IPS-18c (cell line): ENCODE measurements around the gene LY6G5B.

Experiments used
- H3K4me3 ChIP-seq: 2 replicates; pipeline ENCODE4 v1.7.0; 2013; ENCODE audit warnings: low read depth, mild to moderate bottlenecking, low read length, moderate library complexity; ENCODE audit not compliant: insufficient read depth
- H3K9me3 ChIP-seq: one replicate; pipeline ENCODE4 v1.6.1; 2013; ENCODE audit warnings: mild to moderate bottlenecking, low read length, moderate library complexity; ENCODE audit not compliant: control insufficient read depth, insufficient read depth

The LY6G5B gene

DNA sequence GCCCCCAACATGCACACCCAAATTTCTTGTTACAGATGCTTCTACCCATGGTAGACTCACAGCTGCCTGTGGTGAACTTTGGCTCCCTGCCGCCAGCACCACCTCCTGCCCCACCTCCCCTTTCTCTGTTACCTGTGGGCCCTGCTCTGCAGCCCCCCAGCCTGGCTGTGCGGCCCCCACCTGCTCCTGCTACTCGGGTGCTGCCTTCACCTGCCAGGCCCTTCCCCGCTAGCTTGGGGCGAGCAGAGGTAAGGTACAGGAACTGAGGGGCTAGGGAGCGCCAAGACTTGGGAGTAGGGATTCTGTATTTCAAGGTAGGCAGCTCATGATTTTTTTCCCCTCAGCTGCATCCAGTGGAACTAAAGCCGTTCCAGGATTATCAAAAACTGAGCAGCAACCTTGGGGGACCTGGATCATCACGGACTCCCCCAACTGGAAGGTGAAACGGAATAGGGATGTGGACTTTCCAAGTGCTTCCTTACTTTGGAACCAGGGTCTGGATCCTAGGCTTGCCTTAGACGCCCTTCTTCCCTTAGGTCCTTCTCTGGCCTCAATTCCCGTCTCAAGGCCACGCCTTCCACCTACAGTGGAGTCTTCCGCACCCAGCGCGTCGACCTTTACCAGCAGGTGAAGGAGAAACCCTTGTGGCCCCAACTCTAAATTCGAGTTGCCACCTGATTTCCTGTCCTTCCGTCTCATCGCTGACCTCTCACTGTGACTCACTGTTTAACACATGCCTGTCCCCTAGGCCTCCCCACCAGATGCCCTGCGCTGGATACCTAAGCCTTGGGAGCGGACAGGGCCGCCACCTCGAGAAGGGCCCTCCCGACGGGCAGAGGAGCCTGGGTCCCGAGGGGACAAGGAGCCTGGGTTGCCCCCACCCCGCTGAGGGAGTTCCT lies 32.8 kb upstream of the LY6G5B start:
- H3K9me3 ChIP-seq, result no peaks in the 10 kb centered on the region
- H3K4me3 ChIP-seq, result no peak overlapping the region

DNA sequence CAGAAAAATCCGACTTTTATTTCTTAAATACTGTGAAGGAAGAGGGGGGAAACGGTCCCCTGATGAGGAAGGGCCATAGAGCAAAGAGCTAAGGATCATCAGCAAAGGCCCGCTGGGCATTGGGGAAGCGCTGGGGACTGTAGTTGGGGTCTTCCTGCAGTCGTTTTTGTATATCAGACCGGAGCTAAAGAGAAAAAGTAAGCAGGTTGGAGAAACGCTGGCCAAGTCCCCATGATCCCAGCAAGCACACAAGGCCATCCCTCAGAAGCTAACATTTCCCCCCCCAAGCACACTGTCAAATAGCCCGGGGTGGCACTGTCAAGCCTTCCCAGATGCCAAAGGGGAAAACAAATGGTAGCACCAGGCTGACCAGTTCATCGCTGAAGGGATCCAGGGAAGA lies 30.7 kb upstream of the LY6G5B start:
- no peaks in the 10 kb centered on the region for H3K9me3 ChIP-seq
- H3K4me3 ChIP-seq, result no peak overlapping the region

DNA sequence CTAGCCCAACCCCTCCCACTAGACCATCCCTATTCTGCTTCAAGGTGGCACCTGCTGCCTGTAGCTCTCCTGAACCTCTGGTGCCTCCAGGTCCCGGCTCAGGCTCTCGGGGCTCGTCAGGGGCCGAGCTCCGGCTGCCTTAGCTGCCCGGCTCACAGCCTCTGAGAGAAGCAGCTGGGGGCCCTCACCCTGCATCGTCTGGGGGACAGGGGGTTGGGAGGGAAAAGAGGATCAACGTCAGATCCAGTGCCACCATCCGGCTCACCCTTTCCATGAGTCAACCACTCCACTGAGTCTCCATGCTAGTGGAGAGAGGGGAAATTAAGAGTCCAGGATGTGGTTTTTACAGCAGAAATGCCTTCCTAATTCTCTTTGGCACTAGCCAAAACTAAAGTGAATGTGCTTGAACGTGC lies 30.3 kb upstream of the LY6G5B start:
- Histone ChIP-seq H3K4me3 (no peak overlapping the region), H3K9me3 (no peaks in the 10 kb centered on the region)

DNA sequence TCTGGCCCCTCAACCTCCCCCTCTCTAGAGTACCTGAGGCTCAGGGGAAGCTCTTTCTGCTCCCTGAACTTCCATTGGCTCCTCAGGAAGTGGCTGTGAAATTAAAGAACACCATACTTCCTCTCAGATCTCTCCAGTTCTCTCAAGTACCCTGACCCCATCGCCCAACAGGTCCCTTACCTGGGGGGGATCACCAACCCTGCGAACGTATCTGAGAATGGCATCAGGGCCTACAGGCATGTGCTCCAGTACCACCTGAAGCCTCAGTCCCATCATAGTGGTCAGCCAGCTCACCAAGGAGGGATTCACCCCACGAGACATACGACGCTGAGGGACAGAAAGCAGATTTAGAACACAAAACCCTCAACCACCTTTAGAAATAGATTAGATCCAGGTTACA lies 29.2 kb upstream of the LY6G5B start:
- Histone ChIP-seq H3K4me3 (no peak overlapping the region), H3K9me3 (no peaks in the 10 kb centered on the region)

DNA sequence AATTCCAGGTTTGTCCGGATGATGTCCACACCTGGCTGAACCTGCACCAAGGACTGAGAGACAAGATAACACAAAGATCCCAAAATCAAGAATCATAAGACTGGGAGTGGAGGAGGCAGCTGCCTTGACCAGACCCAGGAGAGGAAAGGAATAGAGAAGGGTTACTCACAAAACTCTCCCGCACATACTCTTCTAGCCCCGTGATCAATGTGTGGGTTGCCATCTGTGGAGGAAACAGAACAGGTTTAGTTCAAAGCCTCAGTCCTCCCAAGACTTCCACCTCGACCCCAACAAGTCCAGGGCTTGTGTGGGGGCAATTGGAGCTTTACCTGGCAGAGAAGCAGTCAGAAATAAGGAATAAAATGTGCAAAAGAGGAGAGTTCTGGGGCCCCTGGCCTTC lies 28.4 kb upstream of the LY6G5B start:
- Histone ChIP-seq H3K9me3 (no peaks in the 10 kb centered on the region), H3K4me3 (no peak overlapping the region)

DNA sequence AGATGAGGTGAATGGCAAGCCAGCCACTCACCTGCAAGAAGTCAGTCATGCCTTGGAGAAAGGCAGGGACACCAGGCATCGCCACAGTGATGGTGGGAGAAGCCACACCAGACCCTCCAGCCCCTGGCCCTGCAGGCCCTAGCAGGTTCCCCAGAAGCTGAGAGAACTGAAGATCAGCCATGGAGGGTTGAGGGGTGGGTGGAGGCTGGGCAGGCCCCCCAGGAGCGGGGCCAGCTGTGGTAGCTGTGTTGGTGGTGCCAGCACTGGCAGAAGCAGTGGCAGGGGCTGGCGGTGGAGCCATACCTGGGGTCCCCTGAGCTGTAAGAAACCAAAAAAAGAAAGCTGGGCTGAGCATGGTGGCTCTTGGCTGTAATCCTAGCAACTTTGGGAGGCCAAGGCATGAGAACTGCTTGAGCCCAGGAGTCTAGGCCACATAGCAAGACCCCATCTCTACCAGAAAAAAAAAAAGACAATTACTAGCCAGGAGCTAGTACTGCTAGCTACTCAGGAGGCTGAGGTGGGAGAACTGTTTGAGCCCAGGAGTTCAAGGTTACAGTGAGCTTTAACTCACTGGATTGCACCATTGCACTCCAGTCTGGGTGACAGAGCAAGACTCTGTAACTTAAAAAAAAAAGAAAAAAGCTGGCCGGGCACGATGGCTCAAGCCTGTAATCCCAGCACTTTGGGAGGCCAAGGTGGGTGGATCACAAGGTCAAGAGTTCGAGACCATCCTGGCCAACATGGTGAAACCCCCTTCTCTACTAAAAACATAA lies 26.8 kb upstream of the LY6G5B start:
- no peaks in the 10 kb centered on the region for H3K9me3 ChIP-seq
- no peak overlapping the region for H3K4me3 ChIP-seq

DNA sequence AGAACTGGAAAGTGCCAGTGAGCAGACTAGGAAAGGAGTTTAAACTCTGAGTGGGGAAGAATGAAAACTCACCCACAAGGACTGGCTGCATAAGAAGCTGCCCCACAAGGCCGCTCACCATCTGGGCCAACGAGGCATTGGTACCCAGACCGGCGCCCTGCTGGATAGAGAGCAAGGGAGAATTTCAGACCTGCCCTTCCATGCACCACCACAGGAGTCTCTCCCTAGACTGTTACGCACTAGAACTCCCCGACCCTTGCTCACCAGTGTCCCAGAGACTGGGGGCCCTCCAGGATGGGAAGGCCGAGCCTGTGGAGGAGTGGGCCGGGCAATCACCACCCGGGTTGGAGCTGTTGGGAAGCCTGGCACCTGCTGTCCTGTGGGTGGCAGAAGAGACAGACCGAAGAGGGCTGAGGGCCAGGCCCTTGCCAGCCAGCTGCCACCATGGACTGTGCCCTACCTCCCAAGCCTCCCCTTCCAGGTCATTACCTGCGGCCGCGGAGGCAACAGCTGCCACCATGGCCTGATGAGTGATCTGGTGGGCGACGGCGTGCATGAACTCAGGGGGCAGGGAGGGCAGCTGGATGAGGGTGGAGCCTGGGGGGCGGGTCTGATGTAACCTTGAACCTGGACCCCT lies 25.8 kb upstream of the LY6G5B start:
- H3K9me3 ChIP-seq, result no peaks in the 10 kb centered on the region
- H3K4me3 ChIP-seq, result no peak overlapping the region

DNA sequence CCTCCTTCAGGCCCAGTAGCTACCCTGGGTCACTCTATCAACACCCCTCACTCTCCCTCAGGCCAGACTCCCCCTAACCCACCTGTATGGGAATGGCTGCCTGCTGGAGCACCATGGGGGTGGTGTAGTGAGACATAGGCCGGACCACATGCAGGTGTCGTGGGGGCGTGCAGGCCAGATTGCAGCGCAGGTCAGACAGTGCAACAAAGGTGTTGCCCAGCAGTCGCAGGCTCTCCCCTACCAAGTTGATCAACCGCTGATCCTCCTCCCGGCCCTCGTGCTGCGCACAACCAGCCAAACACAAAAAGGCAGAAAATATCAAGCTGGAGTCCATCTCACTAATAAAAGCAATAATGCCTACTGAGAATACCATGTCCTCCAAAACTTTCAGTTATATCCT lies 24.5 kb upstream of the LY6G5B start:
- H3K4me3 ChIP-seq, result no peak overlapping the region
- H3K9me3 ChIP-seq, result no peaks in the 10 kb centered on the region

DNA sequence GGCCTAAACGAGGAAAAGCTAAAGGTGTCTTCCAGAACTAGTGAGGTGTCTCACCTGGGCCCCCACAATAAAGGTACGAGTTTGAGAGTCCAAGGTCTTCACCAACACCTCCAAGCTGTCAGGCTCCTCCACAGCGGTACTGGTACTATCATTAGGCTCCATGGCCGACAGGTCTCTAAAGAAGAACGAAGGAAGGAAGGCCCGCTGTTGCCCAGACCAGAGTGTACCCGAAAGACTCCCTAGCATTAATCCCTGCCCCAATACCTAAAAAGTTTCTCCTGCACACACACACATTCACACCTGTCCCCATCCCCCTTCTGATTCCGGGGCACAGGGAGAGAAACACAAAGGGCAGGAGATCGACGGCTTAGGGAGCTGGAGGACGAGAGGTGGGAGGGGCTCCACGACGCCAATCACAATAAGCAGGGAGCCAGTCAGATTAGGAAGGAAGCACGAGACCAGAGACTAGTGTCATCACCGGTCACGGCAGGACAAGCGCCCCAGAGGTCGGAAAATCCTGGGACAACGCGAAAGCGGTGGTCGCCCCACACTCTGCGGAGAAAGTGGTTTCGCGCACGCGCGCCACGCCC lies 18.1 kb upstream of the LY6G5B start:
- Histone ChIP-seq H3K4me3 (peak overlapping the region; percentile 86), H3K9me3 (no peaks in the 10 kb centered on the region)

DNA sequence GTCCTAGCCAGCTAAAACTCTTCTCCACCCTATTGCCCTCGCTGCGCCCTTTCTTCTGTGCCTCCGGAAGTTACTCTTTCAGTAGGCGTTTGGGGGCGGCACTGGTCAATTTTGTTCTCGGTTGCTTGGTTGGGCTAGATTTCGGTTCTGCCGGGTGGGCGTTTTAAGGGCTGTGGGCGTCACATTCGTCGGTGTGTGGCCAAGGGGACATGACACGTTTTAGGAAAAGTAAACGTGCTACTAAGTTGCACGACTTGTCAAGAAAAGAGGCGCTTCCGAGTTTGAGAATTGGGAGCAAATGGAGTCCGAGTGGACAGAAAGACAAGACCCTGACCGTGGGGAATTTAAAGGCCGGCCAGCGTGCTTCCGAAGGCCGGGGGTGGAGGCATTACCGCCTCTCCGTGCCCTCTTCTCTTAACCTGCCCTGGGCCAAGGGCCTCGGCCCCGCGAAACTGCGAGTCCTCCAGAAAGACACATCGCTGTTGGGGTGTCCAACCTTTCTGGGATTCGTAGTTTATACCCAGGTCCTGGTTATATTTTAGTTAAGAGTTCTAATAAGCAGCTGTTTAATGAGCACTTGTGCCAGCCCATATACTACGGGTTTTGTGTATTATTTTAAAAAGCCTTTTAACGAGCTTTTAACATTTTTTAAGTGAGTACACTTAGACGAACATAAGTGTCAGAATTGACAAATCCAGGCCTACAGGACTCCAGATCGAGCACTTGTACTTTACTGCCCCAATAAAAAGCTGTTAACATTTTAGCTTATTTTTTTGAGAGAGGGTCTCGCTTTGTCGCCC lies 16.7 kb upstream of the LY6G5B start:
- Histone ChIP-seq H3K9me3 (no peaks in the 10 kb centered on the region), H3K4me3 (peak overlapping the region; percentile 86)

DNA sequence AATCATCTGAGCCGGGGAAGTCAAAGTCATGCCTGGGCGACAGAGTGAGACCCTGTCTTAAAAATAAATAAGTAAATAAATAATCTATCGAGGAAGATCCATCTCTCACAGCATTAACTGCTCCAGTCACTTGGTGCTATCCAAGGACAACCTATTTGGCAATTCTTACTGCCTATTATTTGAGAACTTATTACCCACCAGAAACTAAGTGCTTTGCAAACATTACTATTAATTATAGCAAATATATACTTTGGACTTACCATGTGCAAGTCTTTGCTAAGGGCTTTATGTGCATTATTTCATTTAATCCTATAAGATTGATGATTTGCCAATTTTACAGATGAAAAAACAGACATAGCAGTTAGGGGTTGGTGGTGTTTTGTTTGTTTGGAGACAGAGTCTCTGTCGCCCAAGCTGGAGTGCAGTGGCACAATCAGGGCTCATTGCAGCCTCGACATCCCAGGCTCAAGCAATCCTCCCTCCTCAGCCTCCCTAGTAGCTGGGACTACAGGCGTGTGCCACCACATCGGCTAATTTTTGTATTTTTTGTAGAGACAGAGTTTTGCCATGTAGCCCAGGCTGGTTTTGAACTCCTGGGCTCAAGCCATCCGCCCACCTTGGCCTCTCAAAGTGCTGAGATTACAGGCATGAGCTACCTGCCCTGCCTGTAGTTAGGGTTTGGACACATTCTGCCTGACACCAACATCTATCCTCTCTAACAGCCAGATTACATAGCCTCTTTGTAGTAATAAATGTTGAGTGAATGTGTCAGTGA lies 15.0 kb upstream of the LY6G5B start:
- H3K4me3 ChIP-seq, result no peak overlapping the region
- H3K9me3 ChIP-seq, result no peaks in the 10 kb centered on the region

DNA sequence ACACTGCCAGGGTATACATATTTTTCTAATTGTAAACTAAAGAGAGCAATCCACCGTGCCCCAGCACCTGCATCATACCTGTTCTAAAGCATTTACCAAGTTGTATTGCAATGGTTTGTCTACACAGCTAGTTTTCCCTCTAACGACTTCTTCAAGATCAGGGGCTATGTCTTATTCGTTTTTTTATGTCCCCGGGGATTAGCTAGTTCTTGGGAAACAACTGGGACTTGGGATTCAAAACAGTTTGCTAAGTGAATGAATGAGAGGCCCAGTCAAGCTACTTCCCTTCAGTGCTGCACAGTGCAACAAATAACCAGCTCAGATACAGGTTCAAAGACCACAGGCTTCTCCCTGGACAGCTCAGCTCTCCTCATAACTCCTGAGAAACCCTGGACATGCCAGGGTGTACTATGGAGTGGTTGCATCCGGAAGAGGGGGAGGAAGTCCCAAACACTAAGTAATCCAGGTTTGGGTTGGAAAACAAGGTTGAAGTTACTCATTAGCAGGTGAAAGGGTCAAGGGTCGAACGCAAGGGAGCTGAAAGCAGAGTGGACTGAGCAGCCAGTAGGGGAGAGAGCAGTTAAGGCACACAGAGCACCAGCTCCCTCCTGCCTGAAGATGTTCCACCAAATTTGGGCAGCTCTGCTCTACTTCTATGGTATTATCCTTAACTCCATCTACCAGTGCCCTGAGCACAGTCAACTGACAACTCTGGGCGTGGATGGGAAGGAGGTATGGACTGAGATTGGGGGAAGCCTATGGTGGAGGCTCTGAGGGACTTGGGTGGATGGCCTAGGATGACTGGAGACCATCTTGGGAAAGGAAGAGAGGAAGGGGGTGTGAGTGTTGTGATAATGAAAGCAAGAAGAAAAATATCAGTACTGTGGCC lies 14.2 kb upstream of the LY6G5B start, which contains the start of gene APOM:
APOM (plus strand) TSS at position 546 of the 889 bp plus-strand sequence; CDS start at position 619, 73 bp downstream.
- no peak within 1 kb of the TSS for H3K4me3 ChIP-seq
- no peaks in the 10 kb centered on the region for H3K9me3 ChIP-seq

DNA sequence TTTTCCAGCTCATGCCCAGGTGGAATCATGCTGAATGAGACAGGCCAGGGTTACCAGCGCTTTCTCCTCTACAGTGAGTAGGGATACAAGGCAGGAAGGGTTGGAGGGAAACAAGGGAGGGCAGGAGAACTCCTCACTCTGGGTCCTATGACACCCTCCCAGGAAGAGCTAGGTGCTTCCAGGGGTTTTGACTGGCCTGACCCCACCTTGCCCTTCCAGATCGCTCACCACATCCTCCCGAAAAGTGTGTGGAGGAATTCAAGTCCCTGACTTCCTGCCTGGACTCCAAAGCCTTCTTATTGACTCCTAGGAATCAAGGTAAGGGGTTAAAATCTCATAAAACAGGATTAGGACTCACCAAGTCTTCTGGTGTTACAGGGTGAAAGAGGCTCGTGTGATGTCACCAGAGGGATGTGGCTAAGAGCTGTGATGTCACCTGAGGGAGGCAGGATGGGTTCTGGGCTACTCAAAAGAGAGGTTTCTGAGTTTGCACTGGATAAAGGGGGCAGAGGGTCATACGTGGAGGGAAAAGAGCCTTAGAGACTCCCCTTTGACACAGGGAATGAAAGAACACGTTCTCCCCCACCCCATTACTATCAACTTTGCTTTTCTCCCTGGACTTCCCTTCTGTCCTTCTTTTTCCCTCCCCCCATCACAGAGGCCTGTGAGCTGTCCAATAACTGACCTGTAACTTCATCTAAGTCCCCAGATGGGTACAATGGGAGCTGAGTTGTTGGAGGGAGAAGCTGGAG lies 12.2 kb upstream of the LY6G5B start:
- H3K9me3 ChIP-seq, result no peaks in the 10 kb centered on the region
- no peak overlapping the region for H3K4me3 ChIP-seq

DNA sequence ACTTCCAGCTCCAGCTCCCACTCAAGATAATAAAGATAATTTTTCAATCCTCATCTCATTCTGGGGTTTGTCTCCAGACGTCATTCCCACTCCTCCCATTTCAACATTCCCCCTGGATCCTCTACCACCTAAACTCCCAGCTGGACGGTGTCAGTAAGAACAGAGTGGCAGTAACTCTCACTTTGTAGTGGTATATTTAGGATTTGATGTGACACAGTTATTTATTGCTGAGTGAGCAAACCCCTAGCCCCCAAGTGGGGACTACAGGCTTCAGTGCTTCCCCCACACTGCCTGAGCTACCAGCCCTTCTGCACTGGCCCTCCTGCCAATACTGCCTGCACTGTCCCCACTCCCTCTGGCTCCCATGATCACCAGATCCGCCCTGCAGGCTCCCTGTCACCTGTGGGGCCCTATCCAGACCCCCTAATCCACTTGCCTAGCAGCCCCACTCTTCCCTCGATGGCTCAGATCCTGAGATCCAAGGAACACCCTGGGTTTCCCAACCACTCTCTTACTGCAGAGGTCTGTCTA lies 11.6 kb upstream of the LY6G5B start:
- Histone ChIP-seq H3K9me3 (no peaks in the 10 kb centered on the region), H3K4me3 (no peak overlapping the region)
